H1 (cell line): ENCODE data around the gene GGA1. TPM values are rescaled to one million over a fixed set of nuclear protein-coding genes. Genes with fewer than 3 reads are reported as not detected.

Source experiments
- CTCF ChIA-PET: fragments of 300-600 bp; sonication (Branson Sonifier 250); formaldehyde crosslinking; loops from one replicate; lab custom pipeline; 2021; ENCODE audit not compliant: partially characterized antibody; lab: Charles Lee
- POLR2A ChIA-PET: fragments of 300-600 bp; sonication (Branson Sonifier 250); formaldehyde crosslinking; loops from one replicate; lab custom pipeline; 2021; ENCODE audit warnings: inconsistent platforms; ENCODE audit not compliant: partially characterized antibody; lab: Charles Lee
- DNase-seq, 2 experiments: peaks; one replicate each; pipeline versions ENCODE4 v3.0.0 to v3.0.0-alpha.2; 2010 to 2022; ENCODE audit warnings: low spot score in 2 of 2, low read depth in 1 of 2, mixed read lengths in 1 of 2
- FAIRE-seq: peaks from 2 replicates; lab custom pipeline; 2011; peaks lifted over from hg19 to GRCh38; lab: Jason Lieb, UNC
- H2AFZ ChIP-seq: 2 replicates; pipeline ENCODE4 v1.8.1; 2012; ENCODE audit warnings: low read length, inconsistent platforms
- H2AK5ac ChIP-seq: 2 replicates; pipeline ENCODE4 v1.6.1; 2013; ENCODE audit warnings: low read depth, low read length
- H2BK120ac ChIP-seq: replicated peaks from 2 replicates; pipeline ENCODE3; 2013; ENCODE audit warnings: low read depth, low read length, inconsistent platforms
- H2BK12ac ChIP-seq: 2 replicates; pipeline ENCODE4 v1.6.1; 2013; ENCODE audit warnings: low read depth, low read length
- H2BK15ac ChIP-seq: 2 replicates; pipeline ENCODE4 v1.6.1; 2013; ENCODE audit warnings: low read length
- H2BK20ac ChIP-seq: 2 replicates; pipeline ENCODE4 v1.6.1; 2013; ENCODE audit warnings: low read length
- H2BK5ac ChIP-seq: 2 replicates; pipeline ENCODE4 v1.6.1; 2013; ENCODE audit warnings: low read depth, low read length
- H3K14ac ChIP-seq: 2 replicates; pipeline ENCODE4 v1.6.1; 2013; ENCODE audit warnings: inconsistent platforms; ENCODE audit not compliant: insufficient read length
- H3K18ac ChIP-seq: 2 replicates; pipeline ENCODE4 v1.6.1; 2013; ENCODE audit warnings: low read length; ENCODE audit errors: extremely low read depth
- H3K23ac ChIP-seq: 2 replicates; pipeline ENCODE4 v1.6.1; 2013; ENCODE audit warnings: inconsistent platforms; ENCODE audit not compliant: insufficient read length
- H3K23me2 ChIP-seq: 2 replicates; pipeline ENCODE4 v1.6.1; 2013; ENCODE audit warnings: low read depth, low read length
- H3K27ac ChIP-seq: 2 replicates; pipeline ENCODE4 v1.6.1; 2011; ENCODE audit warnings: low read depth, low read length, inconsistent platforms
- H3K27me3 ChIP-seq, 4 experiments: replicated peaks in 1 of 4; 1 replicate in 1 of 4; 2 replicates in 3 of 4; pipeline versions ENCODE4 v1.6.1 to v1.8.1; 2011 to 2013; ENCODE audit warnings: low read length in 3 of 4, mild to moderate bottlenecking in 3 of 4, inconsistent platforms in 2 of 4, mixed read lengths in 2 of 4, moderate library complexity in 1 of 4; ENCODE audit not compliant: control insufficient read depth in 3 of 4, insufficient read depth in 3 of 4; ENCODE audit errors: extremely low read depth in 1 of 4
- H3K36me3 ChIP-seq, 4 experiments: 2 replicates each; pipeline versions ENCODE4 v1.6.1 to v1.8.1; 2011 to 2013; ENCODE audit warnings: mild to moderate bottlenecking in 4 of 4, low read length in 3 of 4, moderate library complexity in 2 of 4, control low read depth in 1 of 4, inconsistent platforms in 1 of 4; ENCODE audit not compliant: insufficient read depth in 4 of 4, control insufficient read depth in 2 of 4
- H3K4ac ChIP-seq: replicated peaks from 2 replicates; pipeline ENCODE3; 2013; ENCODE audit warnings: low read length, low read depth, mixed read lengths, inconsistent platforms; ENCODE audit not compliant: insufficient read length
- H3K4me1 ChIP-seq, 4 experiments: replicated peaks in 1 of 4; 1 replicate in 1 of 4; 2 replicates in 3 of 4; pipeline versions ENCODE4 v1.6.1 to v1.8.1; 2011 to 2013; ENCODE audit warnings: low read length in 3 of 4, inconsistent platforms in 2 of 4, mixed read lengths in 1 of 4; ENCODE audit not compliant: insufficient read depth in 4 of 4, control insufficient read depth in 3 of 4
- H3K4me2 ChIP-seq, 2 experiments: 2 replicates each; pipeline versions ENCODE4 v1.6.1 to v1.8.1; 2011 to 2013; ENCODE audit warnings: low read depth in 2 of 2, low read length in 2 of 2, control low read depth in 1 of 2, inconsistent platforms in 1 of 2, mild to moderate bottlenecking in 1 of 2; ENCODE audit not compliant: insufficient read depth in 1 of 2
- H3K4me3 ChIP-seq, 4 experiments: fragments of 200-600, 300-600 bp in 1 of 4; sonication (generic), shearing (Covaris generic), sonication (Bioruptor Twin) in 1 of 4; 2 replicates each; pipeline versions ENCODE4 v1.5.1 to v1.8.1; 2011 to 2016; ENCODE audit warnings: low read length in 4 of 4, low read depth in 3 of 4, control low read depth in 2 of 4, inconsistent platforms in 2 of 4, mild to moderate bottlenecking in 2 of 4, mixed read lengths in 1 of 4, moderate library complexity in 1 of 4; ENCODE audit not compliant: insufficient read depth in 2 of 4; ENCODE audit errors: extremely low read depth in 1 of 4
- H3K56ac ChIP-seq: replicated peaks from 2 replicates; pipeline ENCODE3; 2013; ENCODE audit warnings: low read depth, mild to moderate bottlenecking, mixed read lengths, low read length, inconsistent platforms; ENCODE audit not compliant: insufficient read length
- H3K79me1 ChIP-seq: 2 replicates; pipeline ENCODE4 v1.6.1; 2013; ENCODE audit warnings: low read depth, low read length, control low read depth
- H3K79me2 ChIP-seq, 2 experiments: 2 replicates each; pipeline versions ENCODE4 v1.6.1 to v1.8.1; 2012 to 2013; ENCODE audit warnings: low read length in 2 of 2, mild to moderate bottlenecking in 2 of 2, inconsistent platforms in 1 of 2; ENCODE audit not compliant: insufficient read depth in 2 of 2, control insufficient read depth in 1 of 2
- H3K9ac ChIP-seq, 4 experiments: replicated peaks in 1 of 4; 1 replicate in 1 of 4; 2 replicates in 3 of 4; pipeline versions ENCODE4 v1.6.1 to v1.8.1; 2011 to 2013; ENCODE audit warnings: low read depth in 3 of 4, low read length in 3 of 4, control low read depth in 2 of 4, mild to moderate bottlenecking in 2 of 4, moderate library complexity in 2 of 4, inconsistent platforms in 1 of 4; ENCODE audit errors: extremely low read depth in 1 of 4
- H3K9me3 ChIP-seq, 2 experiments: 2 replicates each; pipeline versions ENCODE4 v1.6.1 to v1.8.1; 2012 to 2013; ENCODE audit warnings: mild to moderate bottlenecking in 2 of 2, moderate library complexity in 2 of 2, control low read depth in 1 of 2, inconsistent platforms in 1 of 2, low read depth in 1 of 2, low read length in 1 of 2, mixed read lengths in 1 of 2; ENCODE audit not compliant: insufficient read depth in 2 of 2
- H4K20me1 ChIP-seq, 2 experiments: replicated peaks in 1 of 2; 2 replicates each; pipeline versions ENCODE3 to v1.8.1; 2011 to 2013; ENCODE audit warnings: inconsistent platforms in 2 of 2, low read length in 2 of 2, mild to moderate bottlenecking in 1 of 2; ENCODE audit not compliant: insufficient read depth in 2 of 2, control insufficient read depth in 1 of 2
- H4K5ac ChIP-seq: 2 replicates; pipeline ENCODE4 v1.6.1; 2013; ENCODE audit warnings: low read length, low read depth, mixed read lengths, inconsistent platforms; ENCODE audit not compliant: insufficient read length
- H4K8ac ChIP-seq: 2 replicates; pipeline ENCODE4 v1.8.0; 2013; ENCODE audit warnings: mild to moderate bottlenecking, moderate library complexity, low read length, inconsistent platforms; ENCODE audit not compliant: insufficient read depth; ENCODE audit errors: extremely low read depth
- H4K91ac ChIP-seq: replicated peaks from 2 replicates; pipeline ENCODE3; 2013; ENCODE audit warnings: low read length, mixed read lengths, inconsistent platforms; ENCODE audit not compliant: insufficient read length
- ASH2L ChIP-seq: fragments of 200-600, 300-600 bp; sonication (generic); IDR thresholded peaks from one replicate; pipeline ENCODE4 v1.7.1; 2017; ENCODE audit warnings: low read length
- EGR1 ChIP-seq: IDR thresholded peaks from 2 replicates; pipeline ENCODE4 v1.6.1; 2011; ENCODE audit warnings: low read depth, low read length, borderline replicate concordance
- KDM1A ChIP-seq: fragments of 200-600, 300-600 bp; sonication (generic); IDR thresholded peaks from 2 replicates; pipeline ENCODE4 v1.7.1; 2016; ENCODE audit warnings: mild to moderate bottlenecking, low read length, borderline replicate concordance
- SP1 ChIP-seq: IDR thresholded peaks from 2 replicates; pipeline ENCODE4 v1.6.1; 2011; ENCODE audit warnings: low read depth, low read length
- TAF1 ChIP-seq: IDR thresholded peaks from 2 replicates; pipeline ENCODE4 v1.6.1; 2011; ENCODE audit warnings: mild to moderate bottlenecking, low read depth, low read length
- WGBS, 2 experiments: shearing (Covaris generic) in 1 of 2; methylation state at CpG; one replicate each; pipeline versions ENCODE4 v1.1.6 to v1.1.7; 2013 to 2015; ENCODE audit warnings: low lambda C conversion rate in 2 of 2, mixed read lengths in 2 of 2, inconsistent platforms in 1 of 2, low coverage in 1 of 2, missing lambda C conversion rate in 1 of 2; ENCODE audit not compliant: insufficient replicate concordance in 2 of 2, insufficient coverage in 1 of 2, insufficient read length in 1 of 2; ENCODE audit errors: extremely low coverage in 1 of 2, missing lambda C conversion rate in 1 of 2; 5-methylcytosine and 5-hydroxymethylcytosine counted together
- long read RNA-seq, 2 experiments: library from RNA in 1 of 2; library from capped mRNA in 1 of 2; stranded (forward); transcript quantifications; one replicate each; pipeline ENCODE4 v2.0.0, GENCODE V29; 2021; ENCODE audit warnings: inconsistent platforms in 1 of 2
- polyA minus RNA-seq, 3 experiments: library from RNA; depleted of rRNA, polyadenylated mRNA; stranded (reverse); fragments of >200 nt; gene quantifications; 1 replicate in 2 of 3; 2 replicates in 1 of 3; pipeline ENCODE4 v1.2.3, GENCODE V29; 2011
- polyA plus RNA-seq, 7 experiments: library from polyadenylated mRNA; depleted of rRNA in 3 of 7; stranded (reverse) in 5 of 7; unstranded in 2 of 7; fragments of >200 nt in 5 of 7; fragments of 200-250 nt in 2 of 7; gene quantifications; 1 replicate in 5 of 7; 2 replicates in 1 of 7; 4 replicates in 1 of 7; pipeline versions ENCODE4 v1.2.1 to v1.2.3, GENCODE V29; 2011 to 2013; ENCODE audit warnings: missing spikeins in 2 of 7, mixed read lengths in 2 of 7
- total RNA-seq: library from RNA; stranded (reverse); fragmentation: NEBNext Ultra II Directional; extraction: Animal tissue kit (Norgen Biotek cat#: 25700); gene quantifications from 2 replicates; pipeline ENCODE4 v1.2.1, GENCODE V29; 2021

The GGA1 gene, protein sequence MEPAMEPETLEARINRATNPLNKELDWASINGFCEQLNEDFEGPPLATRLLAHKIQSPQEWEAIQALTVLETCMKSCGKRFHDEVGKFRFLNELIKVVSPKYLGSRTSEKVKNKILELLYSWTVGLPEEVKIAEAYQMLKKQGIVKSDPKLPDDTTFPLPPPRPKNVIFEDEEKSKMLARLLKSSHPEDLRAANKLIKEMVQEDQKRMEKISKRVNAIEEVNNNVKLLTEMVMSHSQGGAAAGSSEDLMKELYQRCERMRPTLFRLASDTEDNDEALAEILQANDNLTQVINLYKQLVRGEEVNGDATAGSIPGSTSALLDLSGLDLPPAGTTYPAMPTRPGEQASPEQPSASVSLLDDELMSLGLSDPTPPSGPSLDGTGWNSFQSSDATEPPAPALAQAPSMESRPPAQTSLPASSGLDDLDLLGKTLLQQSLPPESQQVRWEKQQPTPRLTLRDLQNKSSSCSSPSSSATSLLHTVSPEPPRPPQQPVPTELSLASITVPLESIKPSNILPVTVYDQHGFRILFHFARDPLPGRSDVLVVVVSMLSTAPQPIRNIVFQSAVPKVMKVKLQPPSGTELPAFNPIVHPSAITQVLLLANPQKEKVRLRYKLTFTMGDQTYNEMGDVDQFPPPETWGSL
- total RNA-seq (46.5 and 49.3 TPM in 2 replicates), polyA plus RNA-seq (2011; rRNA removed) (57.2 and 81.0 TPM in 2 replicates), polyA minus RNA-seq (2011; rRNA and poly(A)+ RNA removed) (25.7 and 39.1 TPM in 2 replicates)
- 58.2 TPM for polyA plus RNA-seq (2011; cell fraction: cytosol; rRNA removed)
- polyA plus RNA-seq (2011; cell fraction: nucleus; rRNA removed), result 170 TPM
- 43.4 to 56.3 TPM (median 52.3 TPM) in 4 replicates for polyA plus RNA-seq (2012, experiment 1 of 2)
- polyA plus RNA-seq (2012, experiment 2 of 2), result 38.5 TPM
- 31.2 TPM for polyA plus RNA-seq (2013, experiment 1 of 2)
- 28.6 TPM for polyA plus RNA-seq (2013, experiment 2 of 2)
- 36.0 TPM for polyA minus RNA-seq (2011; cell fraction: cytosol; rRNA and poly(A)+ RNA removed)
- polyA minus RNA-seq (2011; cell fraction: nucleus; rRNA and poly(A)+ RNA removed), result 64.4 TPM
- long read RNA-seq, experiment 1, partial matches to known transcripts, result 10 of 16 reads
- long read RNA-seq, experiment 1, other reads (novel, unspliced or antisense), result 4 of 16 reads
- long read RNA-seq, experiment 2, partial matches to known transcripts, result 2 of 7 reads
- long read RNA-seq, experiment 2, other reads (novel, unspliced or antisense), result 1 of 7 reads

- Histone ChIP-seq H3K56ac (peak within 1 kb of the TSS; percentile 71), H3K18ac (peak within 1 kb of the TSS; percentile 85), H2BK5ac (peak within 1 kb of the TSS; percentile 100), H2AFZ (peak within 1 kb of the TSS; percentile 71), H2BK120ac (peak within 1 kb of the TSS; percentile 34), H3K9me3 (no peaks in the 10 kb centered on the region), H3K4me2 (peak within 1 kb of the TSS; percentile 54 to 86), H3K4me3 (peak within 1 kb of the TSS; percentile 69 to 91 (median 82)), H4K91ac (peak within 1 kb of the TSS; percentile 34), H4K8ac (peak within 1 kb of the TSS; percentile 99), H2BK12ac (peak within 1 kb of the TSS; percentile 60; the same call in 1 of the 2 replicates), H3K23ac (no peak within 1 kb of the TSS), H3K4ac (no peak within 1 kb of the TSS), H3K23me2 (peaks cover 13% of the 10 kb centered on the region), H4K20me1 (no peaks in the 10 kb centered on the region), H2BK15ac (peak within 1 kb of the TSS; percentile 97; the same call in 1 of the 2 replicates), H2AK5ac (peak within 1 kb of the TSS; percentile 61; the same call in 1 of the 2 replicates), H3K14ac (no peak within 1 kb of the TSS), H3K36me3 (peaks cover 0 to 2% (median 0%) of the 10 kb centered on the region in 4 experiments; a peak in 1 of 8 replicates), H3K9ac (peak within 1 kb of the TSS; percentile 44 to 84 (median 78)), H3K4me1 (peaks cover 0 to 8% (median 6%) of the 10 kb centered on the region in 4 experiments; a peak in 6 of 7 replicates), H3K27me3 (no peaks in the 10 kb centered on the region), H3K27ac (peak within 1 kb of the TSS; percentile 93), H3K79me2 (peaks cover 0 to 11% of the 10 kb centered on the region in 2 experiments; a peak in 1 of 4 replicates), H3K79me1 (0 out of 2 replicates have a peak, but pooled peaks cover 7% of the 10 kb centered on the region), H2BK20ac (peak within 1 kb of the TSS; percentile 90; the same call in 1 of the 2 replicates), H4K5ac (peak within 1 kb of the TSS; percentile 82)
- DNase-seq (peak; percentile 83 to 90), FAIRE-seq (no peak)
- POLR2A ChIA-PET, result interaction anchor here (0.6 to 7.8 kb wide), 31 partner anchors 8 to 1648 kb away, joined by 3 to 63 read pairs (median 4); partner anchors contain the start of genes LGALS1, LGALS2, NOL12 and TRIOBP
- CTCF ChIA-PET, result interaction anchor here (0.6 to 4.5 kb wide), 17 partner anchors 10 to 209 kb away, joined by 3 to 35 read pairs (median 6); partner anchors contain the start of genes PDXP and SH3BP1
- WGBS, 2 experiments, result 2% methylated on average over 35 of the region's 82 CpGs; no CpG with 5 or more reads in 1 of the 2 experiments
- 0 out of 2 replicates have a peak, but pooled peaks have one; percentile 8 for TF ChIP-seq KDM1A
- TF ChIP-seq TAF1, result peak; percentile 75
- TF ChIP-seq SP1, result no peak
- peak; percentile 71; the same call in 1 of the 2 replicates for TF ChIP-seq EGR1
- TF ChIP-seq ASH2L, result peak; percentile 80
Measured at GRCh38 chr22:37608477-37609239, at the start of gene GGA1. Gene GGA1 (plus strand): TSS chr22:37608834. CDS start chr22:37608861, 27 bp downstream.
